Liver (tissue), 9 donors: Measurements from ENCODE around the gene XYLT1. TPM values are rescaled to one million over a fixed set of nuclear protein-coding genes. Genes with fewer than 3 reads are reported as not detected.
A peak's percentile ranks its signal among the peaks of the same experiment; 100 is the strongest.

Experiments used
- DNase-seq: peaks from one replicate; pipeline ENCODE4 v3.0.0-alpha.2; 2017; ENCODE audit warnings: low spot score
- H3K27ac ChIP-seq, 2 donors: one replicate each; pipeline ENCODE4 v1.7.0; 2013; ENCODE audit warnings: inconsistent platforms in 2 of 2, low read length in 2 of 2, control low read depth in 1 of 2, low read depth in 1 of 2, mild to moderate bottlenecking in 1 of 2
- H3K27me3 ChIP-seq, 4 donors: one replicate each; pipeline versions ENCODE4 v1.6.1 to v1.7.0; 2013; ENCODE audit warnings: low read length in 3 of 4, inconsistent platforms in 1 of 4, mild to moderate bottlenecking in 1 of 4, moderate library complexity in 1 of 4; ENCODE audit not compliant: control insufficient read depth in 4 of 4, insufficient read depth in 4 of 4
- H3K36me3 ChIP-seq, 4 donors: one replicate each; pipeline versions ENCODE4 v1.6.1 to v1.7.0; 2013; ENCODE audit warnings: low read length in 3 of 4, mild to moderate bottlenecking in 3 of 4, low read depth in 1 of 4, moderate library complexity in 1 of 4; ENCODE audit not compliant: control insufficient read depth in 4 of 4, insufficient read depth in 3 of 4
- H3K4me1 ChIP-seq, 4 donors: one replicate each; pipeline versions ENCODE4 v1.6.1 to v1.7.0; 2013; ENCODE audit warnings: low read length in 3 of 4, mild to moderate bottlenecking in 3 of 4, moderate library complexity in 1 of 4; ENCODE audit not compliant: control insufficient read depth in 4 of 4, insufficient read depth in 4 of 4
- H3K4me3 ChIP-seq, 3 donors: one replicate each; pipeline versions ENCODE4 v1.6.1 to v1.7.0; 2013; ENCODE audit warnings: low read length in 3 of 3, control low read depth in 1 of 3, low read depth in 1 of 3, mild to moderate bottlenecking in 1 of 3
- H3K9ac ChIP-seq, 2 donors: one replicate each; pipeline ENCODE4 v1.7.0; 2013; ENCODE audit warnings: low read length in 2 of 2, mild to moderate bottlenecking in 2 of 2, moderate library complexity in 2 of 2, control low read depth in 1 of 2, low read depth in 1 of 2
- H3K9me3 ChIP-seq, 4 donors: one replicate each; pipeline versions ENCODE4 v1.6.1 to v1.7.0; 2013; ENCODE audit warnings: low read length in 3 of 4; ENCODE audit not compliant: control insufficient read depth in 4 of 4
- FOXA1 ChIP-seq: IDR thresholded peaks from 2 replicates; pipeline ENCODE4 v1.6.1; 2016; ENCODE audit warnings: antibody characterized with exemption
- FOXA2 ChIP-seq: IDR thresholded peaks from 2 replicates; pipeline ENCODE4 v1.6.1; 2016; ENCODE audit warnings: antibody characterized with exemption
- GABPA ChIP-seq, 2 donors: IDR thresholded peaks in 1 of 2; conservative IDR thresholded peaks in 1 of 2; 2 replicates each; pipeline ENCODE4 v1.6.1; 2016; ENCODE audit warnings: antibody characterized with exemption in 2 of 2, mild to moderate bottlenecking in 1 of 2, moderate library complexity in 1 of 2
- HNF4G ChIP-seq: IDR thresholded peaks from 2 replicates; pipeline ENCODE4 v1.6.1; 2016; ENCODE audit warnings: antibody characterized with exemption
- NR2F2 ChIP-seq: IDR thresholded peaks from 2 replicates; pipeline ENCODE4 v1.6.1; 2016; ENCODE audit warnings: antibody characterized with exemption
- RAD21 ChIP-seq, 2 donors: IDR thresholded peaks; 2 replicates each; pipeline ENCODE4 v1.6.1; 2016; ENCODE audit warnings: antibody characterized with exemption in 2 of 2, mild to moderate bottlenecking in 2 of 2
- RXRA ChIP-seq, 2 donors: IDR thresholded peaks; 2 replicates each; pipeline ENCODE4 v1.6.1; 2017 to 2018; ENCODE audit warnings: antibody characterized with exemption in 2 of 2, mild to moderate bottlenecking in 1 of 2
- SP1 ChIP-seq: IDR thresholded peaks from 2 replicates; pipeline ENCODE4 v1.6.1; 2018; ENCODE audit warnings: antibody characterized with exemption, mild to moderate bottlenecking
- TAF1 ChIP-seq: conservative IDR thresholded peaks from 2 replicates; pipeline ENCODE4 v1.6.1; 2016; ENCODE audit warnings: antibody characterized with exemption, mild to moderate bottlenecking
- YY1 ChIP-seq: IDR thresholded peaks from 2 replicates; pipeline ENCODE4 v1.6.1; 2016; ENCODE audit warnings: antibody characterized with exemption, mild to moderate bottlenecking
- WGBS: extraction: QIAGEN DNeasy Blood & Tissue Kit; methylation state at CpG from one replicate; pipeline ENCODE4 v1.1.7; 2013; 5-methylcytosine and 5-hydroxymethylcytosine counted together
- polyA plus RNA-seq, 2 donors: library from polyadenylated mRNA; stranded (reverse) in 1 of 2; unstranded in 1 of 2; fragments of 200-250 nt in 1 of 2; fragments of >200 nt in 1 of 2; fragmentation: Nextera tagmentation in 1 of 2; extraction: Ambion mirVana in 1 of 2; gene quantifications; one replicate each; pipeline versions ENCODE4 v1.2.1 to v1.2.3, GENCODE V29; 2013 to 2015
- total RNA-seq, 2 donors: library from RNA; depleted of rRNA; stranded (reverse); fragments of >200 nt; gene quantifications; one replicate each; pipeline ENCODE4 v1.2.3, GENCODE V29; 2014
- TF ChIP-seq, protein P1 (sequence below): IDR thresholded peaks from 2 replicates; pipeline ENCODE4 v1.6.1; 2016; ENCODE audit warnings: antibody characterized with exemption, mild to moderate bottlenecking
- TF ChIP-seq, protein P2 (sequence below): IDR thresholded peaks from 2 replicates; pipeline ENCODE4 v1.6.1; 2016; ENCODE audit warnings: antibody characterized with exemption
- TF ChIP-seq, protein P3 (sequence below): IDR thresholded peaks from 2 replicates; pipeline ENCODE4 v1.6.1; 2016; ENCODE audit warnings: antibody characterized with exemption
- TF ChIP-seq, protein P4 (sequence below): IDR thresholded peaks from 2 replicates; pipeline ENCODE4 v1.6.1; 2016; ENCODE audit warnings: antibody characterized with exemption
- donor health status: healthy.
- donor health status: healthy.
- donor health status: healthy.
- donor health status: healthy.
- donor health status: healthy.

Gene XYLT1
- total and polyA plus RNA-seq, 4 donors, result 0.25 to 2.3 (median 0.53) TPM

DNA sequence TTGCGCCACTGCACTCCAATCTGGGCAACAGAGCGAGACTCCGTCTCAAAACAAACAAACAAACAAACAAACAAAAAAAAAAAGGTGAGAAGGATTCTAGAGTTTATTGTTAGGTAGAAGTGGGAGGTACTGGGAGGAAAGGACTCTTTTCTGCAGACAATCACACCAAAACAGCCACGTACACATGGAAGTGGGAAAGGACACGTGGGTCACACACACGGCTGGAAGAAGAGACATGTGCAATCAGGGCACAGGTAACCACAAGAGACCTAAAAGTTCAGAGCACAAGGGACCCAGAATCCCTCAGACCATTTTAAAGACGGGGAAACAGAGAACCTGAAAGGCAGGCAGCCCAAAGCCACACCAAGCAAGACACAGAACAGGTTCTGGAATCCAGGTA is 20.5 kb downstream of the XYLT1 start (continued):
- TF ChIP-seq, protein P1, sequence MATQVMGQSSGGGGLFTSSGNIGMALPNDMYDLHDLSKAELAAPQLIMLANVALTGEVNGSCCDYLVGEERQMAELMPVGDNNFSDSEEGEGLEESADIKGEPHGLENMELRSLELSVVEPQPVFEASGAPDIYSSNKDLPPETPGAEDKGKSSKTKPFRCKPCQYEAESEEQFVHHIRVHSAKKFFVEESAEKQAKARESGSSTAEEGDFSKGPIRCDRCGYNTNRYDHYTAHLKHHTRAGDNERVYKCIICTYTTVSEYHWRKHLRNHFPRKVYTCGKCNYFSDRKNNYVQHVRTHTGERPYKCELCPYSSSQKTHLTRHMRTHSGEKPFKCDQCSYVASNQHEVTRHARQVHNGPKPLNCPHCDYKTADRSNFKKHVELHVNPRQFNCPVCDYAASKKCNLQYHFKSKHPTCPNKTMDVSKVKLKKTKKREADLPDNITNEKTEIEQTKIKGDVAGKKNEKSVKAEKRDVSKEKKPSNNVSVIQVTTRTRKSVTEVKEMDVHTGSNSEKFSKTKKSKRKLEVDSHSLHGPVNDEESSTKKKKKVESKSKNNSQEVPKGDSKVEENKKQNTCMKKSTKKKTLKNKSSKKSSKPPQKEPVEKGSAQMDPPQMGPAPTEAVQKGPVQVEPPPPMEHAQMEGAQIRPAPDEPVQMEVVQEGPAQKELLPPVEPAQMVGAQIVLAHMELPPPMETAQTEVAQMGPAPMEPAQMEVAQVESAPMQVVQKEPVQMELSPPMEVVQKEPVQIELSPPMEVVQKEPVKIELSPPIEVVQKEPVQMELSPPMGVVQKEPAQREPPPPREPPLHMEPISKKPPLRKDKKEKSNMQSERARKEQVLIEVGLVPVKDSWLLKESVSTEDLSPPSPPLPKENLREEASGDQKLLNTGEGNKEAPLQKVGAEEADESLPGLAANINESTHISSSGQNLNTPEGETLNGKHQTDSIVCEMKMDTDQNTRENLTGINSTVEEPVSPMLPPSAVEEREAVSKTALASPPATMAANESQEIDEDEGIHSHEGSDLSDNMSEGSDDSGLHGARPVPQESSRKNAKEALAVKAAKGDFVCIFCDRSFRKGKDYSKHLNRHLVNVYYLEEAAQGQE, result no peak
- TF ChIP-seq FOXA2 (no peak), TAF1 (no peak)
- TF ChIP-seq, protein P2, sequence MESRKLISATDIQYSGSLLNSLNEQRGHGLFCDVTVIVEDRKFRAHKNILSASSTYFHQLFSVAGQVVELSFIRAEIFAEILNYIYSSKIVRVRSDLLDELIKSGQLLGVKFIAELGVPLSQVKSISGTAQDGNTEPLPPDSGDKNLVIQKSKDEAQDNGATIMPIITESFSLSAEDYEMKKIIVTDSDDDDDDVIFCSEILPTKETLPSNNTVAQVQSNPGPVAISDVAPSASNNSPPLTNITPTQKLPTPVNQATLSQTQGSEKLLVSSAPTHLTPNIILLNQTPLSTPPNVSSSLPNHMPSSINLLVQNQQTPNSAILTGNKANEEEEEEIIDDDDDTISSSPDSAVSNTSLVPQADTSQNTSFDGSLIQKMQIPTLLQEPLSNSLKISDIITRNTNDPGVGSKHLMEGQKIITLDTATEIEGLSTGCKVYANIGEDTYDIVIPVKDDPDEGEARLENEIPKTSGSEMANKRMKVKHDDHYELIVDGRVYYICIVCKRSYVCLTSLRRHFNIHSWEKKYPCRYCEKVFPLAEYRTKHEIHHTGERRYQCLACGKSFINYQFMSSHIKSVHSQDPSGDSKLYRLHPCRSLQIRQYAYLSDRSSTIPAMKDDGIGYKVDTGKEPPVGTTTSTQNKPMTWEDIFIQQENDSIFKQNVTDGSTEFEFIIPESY, result no peak

DNA sequence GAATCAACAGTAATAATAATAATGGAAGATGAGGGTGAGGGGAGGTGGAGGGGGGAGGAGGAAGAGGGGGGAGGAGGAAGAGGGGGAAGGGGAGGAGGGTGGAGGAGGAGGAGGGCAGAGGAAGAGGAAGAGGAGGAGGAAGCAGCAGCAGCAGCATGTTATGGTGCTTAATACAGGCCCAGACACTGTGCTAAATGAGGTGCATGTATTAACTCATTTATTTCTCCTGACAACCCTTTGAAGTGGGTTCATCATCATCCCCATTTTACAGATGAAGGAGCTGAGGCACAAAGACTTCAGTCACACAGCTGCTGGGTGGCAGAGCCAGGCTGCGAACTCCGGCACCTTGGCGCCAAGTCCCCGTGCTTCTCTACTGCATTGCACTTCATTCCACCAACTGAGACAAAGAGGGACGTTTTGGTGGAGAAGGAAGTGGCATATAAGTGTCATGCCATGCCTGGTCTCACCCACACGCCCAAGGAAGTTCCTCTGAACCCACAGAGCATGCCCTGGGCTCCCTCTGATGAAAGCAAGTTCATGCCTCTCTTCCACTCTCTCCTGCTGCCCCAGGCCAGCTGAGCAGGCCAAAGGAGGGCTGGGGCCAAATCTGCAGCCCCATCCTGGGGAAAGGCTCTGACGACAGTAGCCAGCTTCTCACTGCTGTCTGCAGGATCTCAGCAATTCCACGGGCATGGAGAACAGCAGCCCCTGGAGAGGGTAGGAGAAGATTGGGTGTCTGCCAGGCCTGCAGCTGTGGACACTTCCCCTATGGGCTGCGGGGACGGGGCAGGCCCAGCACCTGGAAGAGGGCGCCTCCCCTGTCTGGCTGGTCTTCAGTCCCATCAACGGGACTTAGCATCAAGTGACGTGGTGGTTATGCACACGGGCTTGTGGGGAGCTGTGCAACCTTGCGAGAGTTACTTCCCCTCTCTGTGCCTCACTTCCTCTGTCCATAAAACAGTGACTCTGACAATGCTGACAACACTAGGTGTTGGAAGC is 21.8 kb downstream of the XYLT1 start:
- H3K4me3 ChIP-seq, result no peak overlapping the region
- no peak overlapping the region for H3K9ac ChIP-seq
- TF ChIP-seq, protein P3, sequence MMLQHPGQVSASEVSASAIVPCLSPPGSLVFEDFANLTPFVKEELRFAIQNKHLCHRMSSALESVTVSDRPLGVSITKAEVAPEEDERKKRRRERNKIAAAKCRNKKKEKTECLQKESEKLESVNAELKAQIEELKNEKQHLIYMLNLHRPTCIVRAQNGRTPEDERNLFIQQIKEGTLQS, result no peak
- peak overlapping the region in 1 of 2 donors; percentile 33 for H3K27ac ChIP-seq
- no peak for DNase-seq
- peaks cover 0 to 3% (median 0%) of the 10 kb centered on the region in 4 donors for H3K27me3 ChIP-seq
- H3K36me3 ChIP-seq, result no peaks in the 10 kb centered on the region
- no peaks in the 10 kb centered on the region for H3K4me1 ChIP-seq
- 71% methylated on average over 15 of the region's 15 CpGs for WGBS
- H3K9me3 ChIP-seq, result no peaks in the 10 kb centered on the region

DNA sequence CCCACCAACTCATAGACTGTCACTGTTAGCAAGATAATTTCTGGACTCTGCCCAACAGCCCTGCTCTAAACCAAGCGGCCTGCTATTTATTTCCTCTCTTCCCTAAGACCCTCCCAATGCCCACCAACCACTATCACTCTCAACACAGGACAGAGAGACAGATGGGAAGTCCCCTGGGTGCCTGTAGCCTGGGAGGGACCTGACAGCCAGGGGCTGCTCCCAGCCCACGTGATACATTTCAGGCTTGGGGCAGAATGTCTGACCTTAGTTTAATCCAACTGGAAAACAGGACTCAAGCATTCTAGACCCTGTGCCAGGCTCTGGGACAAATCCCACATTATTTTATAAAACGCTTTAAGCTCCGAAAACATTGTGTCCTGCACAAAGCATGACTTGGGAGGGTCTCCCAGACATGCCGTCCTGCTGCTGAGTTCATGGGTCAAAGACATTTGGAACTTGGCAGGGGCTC is 23.6 kb downstream of the XYLT1 start:
- WGBS, result 57% methylated on average over 5 of the region's 5 CpGs
- Histone ChIP-seq H3K9me3 (no peaks in the 10 kb centered on the region), H3K9ac (no peak overlapping the region), H3K4me3 (no peak overlapping the region), H3K27me3 (peaks cover 0 to 3% (median 0%) of the 10 kb centered on the region in 4 donors), H3K4me1 (no peaks in the 10 kb centered on the region), H3K36me3 (no peaks in the 10 kb centered on the region), H3K27ac (no peak overlapping the region)
- DNase-seq, result no peak
- TF ChIP-seq SP1 (peak; percentile 21), RAD21 (IDR thresholded peaks at IDR 0.05) (no peak), HNF4G (no peak), YY1 (no peak), GABPA (IDR thresholded peaks at IDR 0.05 in 1 of 2, conservative IDR thresholded peaks at IDR 0.05 in 1 of 2) (no peak), FOXA2 (no peak), NR2F2 (peak; percentile 74), RXRA (IDR thresholded peaks at IDR 0.05) (no peak), FOXA1 (no peak)
- TF ChIP-seq, protein P4, sequence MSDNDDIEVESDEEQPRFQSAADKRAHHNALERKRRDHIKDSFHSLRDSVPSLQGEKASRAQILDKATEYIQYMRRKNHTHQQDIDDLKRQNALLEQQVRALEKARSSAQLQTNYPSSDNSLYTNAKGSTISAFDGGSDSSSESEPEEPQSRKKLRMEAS, result no peak
- TF ChIP-seq, protein P1, result no peak
